ENCODE measurements around the gene ALG1. TPM values are rescaled to one million over a fixed set of nuclear protein-coding genes. Genes with fewer than 3 reads are reported as not detected.
"Not testable (repeated sequence)": the region's sequence is repeated elsewhere in the genome, so short reads cannot be mapped to it uniquely, and the experiment has no call there.

The ALG1 gene
- total RNA-seq, 1 experiment from 2014 or later = 14.9 TPM

GRCh38 chr16:5098221-5099159, 26.8 kb downstream of the ALG1 start:
- DNase-seq (ENCODE audit: low spot score) = peak; percentile 54

- DNase-seq (ENCODE audit: low spot score) = not testable (repeated sequence)
Observed at GRCh38 chr16:5099174-5099573, 27.5 kb downstream of the ALG1 start.

GRCh38 chr16:5103296-5104032, 31.8 kb downstream of the ALG1 start:
- not testable (repeated sequence) for DNase-seq (ENCODE audit: low spot score)

- not testable (repeated sequence) for DNase-seq (ENCODE audit: low spot score)
Observed at GRCh38 chr16:5105039-5105438, 33.4 kb downstream of the ALG1 start.

GRCh38 chr16:5108505-5109158, 37.0 kb downstream of the ALG1 start:
- DNase-seq (ENCODE audit: low spot score) = no peak

- DNase-seq (ENCODE audit: low spot score) = not testable (repeated sequence)
Observed at GRCh38 chr16:5110933-5111332, 39.3 kb downstream of the ALG1 start.

GRCh38 chr16:5116780-5117295, 45.2 kb downstream of the ALG1 start:
- peak; percentile 6 for DNase-seq (ENCODE audit: low spot score)

GRCh38 chr16:5117300-5118087, 45.9 kb downstream of the ALG1 start:
- DNase-seq (ENCODE audit: low spot score) = peak; percentile 83

GRCh38 chr16:5131467-5132004, 59.9 kb downstream of the ALG1 start:
- not testable (repeated sequence) for DNase-seq (ENCODE audit: low spot score)

GRCh38 chr16:5132915-5133600, 61.4 kb downstream of the ALG1 start:
- DNase-seq (ENCODE audit: low spot score) = not testable (repeated sequence)

GRCh38 chr16:5134739-5135452, 63.3 kb downstream of the ALG1 start:
- not testable (repeated sequence) for DNase-seq (ENCODE audit: low spot score)

Other genes starting within 250 kb of the ALG1 start
- 20.6 and 35.8 TPM in 2 replicates for gene GLYR1, start 224.6 kb upstream of the ALG1 start, total RNA-seq (2014; rRNA removed; shearing (Covaris generic))
- gene UBN1, start 224.4 kb upstream of the ALG1 start, total RNA-seq (2014; rRNA removed; shearing (Covaris generic)) = 12.7 and 14.5 TPM in 2 replicates
- 0.10 and 0.18 TPM in 2 replicates for gene PPL, start 134.7 kb upstream of the ALG1 start, total RNA-seq (2014; rRNA removed; shearing (Covaris generic))
- not detected in 2 replicates for gene SEC14L5, start 113.5 kb upstream of the ALG1 start, total RNA-seq (2014; rRNA removed; shearing (Covaris generic))
- gene NAGPA, start 37.9 kb upstream of the ALG1 start, total RNA-seq (2014; rRNA removed; shearing (Covaris generic)) = 17.0 and 41.5 TPM in 2 replicates
- gene C16orf89, start 5.9 kb upstream of the ALG1 start, total RNA-seq (2014; rRNA removed; shearing (Covaris generic)) = 1.0 and 3.6 TPM in 2 replicates
- gene EEF2KMT, start 26.0 kb downstream of the ALG1 start, total RNA-seq (2014; rRNA removed; shearing (Covaris generic)) = 10.5 and 16.6 TPM in 2 replicates